SK-N-SH treated with all-trans-retinoic acid at 6 μM for 48 hours (cell line): ENCODE measurements around the gene TLE2.

Experiments
- ATAC-seq: fragments of 200-7000 bp; cut with Tn5 transposase; 3 replicates; pipeline ENCODE4 v1.9.1; 2020; ENCODE audit warnings: mild to moderate bottlenecking, moderate library complexity
- ARNTL ChIP-seq: fragments of 450-650 bp; formaldehyde crosslinking; IDR thresholded peaks from 2 replicates; pipeline ENCODE4 v1.5.0; 2020; ENCODE audit warnings: low read depth, mild to moderate bottlenecking, moderate library complexity, borderline replicate concordance
- BACH2 ChIP-seq: fragments of 250-450 bp; sonication (Bioruptor Pico); IDR thresholded peaks from 2 replicates; pipeline ENCODE4 v1.9.0; 2021; ENCODE audit warnings: mild to moderate bottlenecking, borderline replicate concordance
- CSDC2 ChIP-seq: fragments of 250-450 bp; sonication (Bioruptor Pico); IDR thresholded peaks from 2 replicates; pipeline ENCODE4 v1.5.0; 2020; ENCODE audit warnings: mild to moderate bottlenecking, moderate library complexity
- ESRRG ChIP-seq: fragments of 250-450 bp; sonication (Bioruptor Pico); IDR thresholded peaks from 2 replicates; pipeline ENCODE4 v1.6.1; 2021; ENCODE audit warnings: mild to moderate bottlenecking
- GLIS3 ChIP-seq: fragments of 250-450 bp; sonication (Bioruptor Pico); IDR thresholded peaks from 2 replicates; pipeline ENCODE4 v1.5.0; 2020; ENCODE audit warnings: mild to moderate bottlenecking, moderate library complexity
- ISL1 ChIP-seq: fragments of 250-450 bp; sonication (Bioruptor Pico); IDR thresholded peaks from 2 replicates; pipeline ENCODE4 v2.1.2; 2022; ENCODE audit warnings: mild to moderate bottlenecking, moderate library complexity
- OSR1 ChIP-seq: fragments of 250-450 bp; sonication (Bioruptor Pico); IDR thresholded peaks from 2 replicates; pipeline ENCODE4 v1.8.0; 2022; ENCODE audit warnings: moderate library complexity, mild to moderate bottlenecking, inconsistent platforms
- PPARA ChIP-seq: fragments of 250-450 bp; sonication (Bioruptor Pico); IDR thresholded peaks from 2 replicates; pipeline ENCODE4 v1.5.0; 2020; ENCODE audit warnings: mild to moderate bottlenecking, borderline replicate concordance
- RARB ChIP-seq: fragments of 250-450 bp; sonication (Bioruptor Pico); IDR thresholded peaks from 2 replicates; pipeline ENCODE4 v1.8.0; 2021; ENCODE audit warnings: mild to moderate bottlenecking, moderate library complexity
- SNAI2 ChIP-seq: fragments of 250-450 bp; sonication (Bioruptor Pico); IDR thresholded peaks from 2 replicates; pipeline ENCODE4 v1.5.0; 2020; ENCODE audit warnings: mild to moderate bottlenecking, moderate library complexity
- TCF4 ChIP-seq: fragments of 250-450 bp; sonication (Bioruptor Pico); IDR thresholded peaks from 2 replicates; pipeline ENCODE4 v1.8.0; 2021; ENCODE audit warnings: mild to moderate bottlenecking, moderate library complexity, borderline replicate concordance
- TOX ChIP-seq: fragments of 250-450 bp; sonication (Bioruptor Pico); IDR thresholded peaks from 2 replicates; pipeline ENCODE4 v1.8.0; 2021; ENCODE audit warnings: mild to moderate bottlenecking, moderate library complexity, borderline replicate concordance
- TSHZ2 ChIP-seq: fragments of 250-450 bp; sonication (Bioruptor Pico); IDR thresholded peaks from 2 replicates; pipeline ENCODE4 v1.5.0; 2020; ENCODE audit warnings: mild to moderate bottlenecking, moderate library complexity
- ZC3H10 ChIP-seq: fragments of 250-450 bp; sonication (Bioruptor Pico); IDR thresholded peaks from 2 replicates; pipeline ENCODE4 v1.5.1; 2021; ENCODE audit warnings: mild to moderate bottlenecking, moderate library complexity
- ZFP3 ChIP-seq: fragments of 250-450 bp; sonication (Bioruptor Pico); IDR thresholded peaks from 2 replicates; pipeline ENCODE4 v1.5.0; 2020; ENCODE audit warnings: mild to moderate bottlenecking, moderate library complexity
- ZFP30 ChIP-seq: fragments of 450-650 bp; formaldehyde crosslinking; IDR thresholded peaks from 2 replicates; pipeline ENCODE4 v1.5.0; 2022; ENCODE audit warnings: mild to moderate bottlenecking, moderate library complexity
- ZNF565 ChIP-seq: fragments of 450-650 bp; formaldehyde crosslinking; conservative IDR thresholded peaks from 2 replicates; pipeline ENCODE4 v1.5.0; 2020; ENCODE audit warnings: low read depth, mild to moderate bottlenecking, moderate library complexity
- ZNF70 ChIP-seq: fragments of 450-650 bp; formaldehyde crosslinking; IDR thresholded peaks from 2 replicates; pipeline ENCODE4 v1.5.0; 2020; ENCODE audit warnings: mild to moderate bottlenecking, moderate library complexity
- TF ChIP-seq, protein P1 (sequence below): fragments of 250-450 bp; sonication (Bioruptor Pico); IDR thresholded peaks from 2 replicates; pipeline ENCODE4 v1.5.1; 2020; ENCODE audit warnings: low read depth, mild to moderate bottlenecking, moderate library complexity
- TF ChIP-seq, protein P2 (sequence below): fragments of 250-450 bp; sonication (Bioruptor Pico); IDR thresholded peaks from 2 replicates; pipeline ENCODE4 v1.8.0; 2021; ENCODE audit warnings: low read depth, mild to moderate bottlenecking, moderate library complexity, borderline replicate concordance
- TF ChIP-seq, protein P3 (sequence below): fragments of 250-450 bp; sonication (Bioruptor Pico); IDR thresholded peaks from 2 replicates; pipeline ENCODE4 v1.8.0; 2020; ENCODE audit warnings: mild to moderate bottlenecking, moderate library complexity, borderline replicate concordance

TLE2 gene

DNA sequence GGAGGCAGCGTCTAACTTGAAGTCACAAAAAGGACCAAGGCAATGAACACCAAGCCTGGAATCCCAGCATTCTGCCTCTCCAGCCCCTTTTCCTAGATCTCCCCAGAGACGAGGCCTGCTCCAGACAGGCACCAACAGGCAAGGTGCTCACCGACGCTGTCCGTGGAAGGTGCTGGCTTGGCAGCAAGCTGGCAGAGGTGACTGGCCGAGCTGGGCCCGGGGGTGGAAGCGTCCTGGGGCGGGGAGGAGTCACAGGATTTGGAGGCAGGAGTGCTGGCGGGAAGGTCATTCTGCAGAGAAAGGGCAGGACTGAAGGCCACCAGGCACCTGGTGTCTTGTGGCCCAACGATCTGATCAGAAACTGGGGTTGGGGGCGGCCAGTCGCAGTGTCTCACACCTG, 18.2 kb downstream of the TLE2 start:
- TF ChIP-seq ESRRG (CRISPR knock-in tag) (no peak), SNAI2 (CRISPR knock-in tag) (no peak), CSDC2 (CRISPR knock-in tag) (no peak), ISL1 (CRISPR knock-in tag) (no peak), ZNF70 (CRISPR knock-in tag) (no peak), ARNTL (no peak), TCF4 (CRISPR knock-in tag) (no peak), ZNF565 (CRISPR knock-in tag) (no peak), PPARA (CRISPR knock-in tag) (no peak)
- TF ChIP-seq, protein P1, sequence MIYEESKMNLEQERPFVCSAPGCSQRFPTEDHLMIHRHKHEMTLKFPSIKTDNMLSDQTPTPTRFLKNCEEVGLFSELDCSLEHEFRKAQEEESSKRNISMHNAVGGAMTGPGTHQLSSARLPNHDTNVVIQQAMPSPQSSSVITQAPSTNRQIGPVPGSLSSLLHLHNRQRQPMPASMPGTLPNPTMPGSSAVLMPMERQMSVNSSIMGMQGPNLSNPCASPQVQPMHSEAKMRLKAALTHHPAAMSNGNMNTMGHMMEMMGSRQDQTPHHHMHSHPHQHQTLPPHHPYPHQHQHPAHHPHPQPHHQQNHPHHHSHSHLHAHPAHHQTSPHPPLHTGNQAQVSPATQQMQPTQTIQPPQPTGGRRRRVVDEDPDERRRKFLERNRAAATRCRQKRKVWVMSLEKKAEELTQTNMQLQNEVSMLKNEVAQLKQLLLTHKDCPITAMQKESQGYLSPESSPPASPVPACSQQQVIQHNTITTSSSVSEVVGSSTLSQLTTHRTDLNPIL = no peak
- TF ChIP-seq, protein P2, sequence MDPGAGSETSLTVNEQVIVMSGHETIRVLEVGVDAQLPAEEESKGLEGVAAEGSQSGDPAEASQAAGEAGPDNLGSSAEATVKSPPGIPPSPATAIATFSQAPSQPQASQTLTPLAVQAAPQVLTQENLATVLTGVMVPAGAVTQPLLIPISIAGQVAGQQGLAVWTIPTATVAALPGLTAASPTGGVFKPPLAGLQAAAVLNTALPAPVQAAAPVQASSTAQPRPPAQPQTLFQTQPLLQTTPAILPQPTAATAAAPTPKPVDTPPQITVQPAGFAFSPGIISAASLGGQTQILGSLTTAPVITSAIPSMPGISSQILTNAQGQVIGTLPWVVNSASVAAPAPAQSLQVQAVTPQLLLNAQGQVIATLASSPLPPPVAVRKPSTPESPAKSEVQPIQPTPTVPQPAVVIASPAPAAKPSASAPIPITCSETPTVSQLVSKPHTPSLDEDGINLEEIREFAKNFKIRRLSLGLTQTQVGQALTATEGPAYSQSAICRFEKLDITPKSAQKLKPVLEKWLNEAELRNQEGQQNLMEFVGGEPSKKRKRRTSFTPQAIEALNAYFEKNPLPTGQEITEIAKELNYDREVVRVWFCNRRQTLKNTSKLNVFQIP (CRISPR knock-in tag) = no peak

GRCh38 chr19:3008994-3009393, 20.1 kb downstream of the TLE2 start:
- ATAC-seq = no peak
- TF ChIP-seq ZFP3 (CRISPR knock-in tag) (no peak), OSR1 (no peak), CSDC2 (CRISPR knock-in tag) (no peak), TOX (CRISPR knock-in tag) (no peak), BACH2 (CRISPR knock-in tag) (no peak), TSHZ2 (CRISPR knock-in tag) (no peak), RARB (CRISPR knock-in tag) (no peak), ESRRG (CRISPR knock-in tag) (no peak), PPARA (CRISPR knock-in tag) (no peak), GLIS3 (no peak), SNAI2 (CRISPR knock-in tag) (no peak), ZFP30 (CRISPR knock-in tag) (no peak), ZC3H10 (CRISPR knock-in tag) (no peak), TCF4 (CRISPR knock-in tag) (no peak)
- TF ChIP-seq, protein P2 (CRISPR knock-in tag) = no peak
- TF ChIP-seq, protein P3, sequence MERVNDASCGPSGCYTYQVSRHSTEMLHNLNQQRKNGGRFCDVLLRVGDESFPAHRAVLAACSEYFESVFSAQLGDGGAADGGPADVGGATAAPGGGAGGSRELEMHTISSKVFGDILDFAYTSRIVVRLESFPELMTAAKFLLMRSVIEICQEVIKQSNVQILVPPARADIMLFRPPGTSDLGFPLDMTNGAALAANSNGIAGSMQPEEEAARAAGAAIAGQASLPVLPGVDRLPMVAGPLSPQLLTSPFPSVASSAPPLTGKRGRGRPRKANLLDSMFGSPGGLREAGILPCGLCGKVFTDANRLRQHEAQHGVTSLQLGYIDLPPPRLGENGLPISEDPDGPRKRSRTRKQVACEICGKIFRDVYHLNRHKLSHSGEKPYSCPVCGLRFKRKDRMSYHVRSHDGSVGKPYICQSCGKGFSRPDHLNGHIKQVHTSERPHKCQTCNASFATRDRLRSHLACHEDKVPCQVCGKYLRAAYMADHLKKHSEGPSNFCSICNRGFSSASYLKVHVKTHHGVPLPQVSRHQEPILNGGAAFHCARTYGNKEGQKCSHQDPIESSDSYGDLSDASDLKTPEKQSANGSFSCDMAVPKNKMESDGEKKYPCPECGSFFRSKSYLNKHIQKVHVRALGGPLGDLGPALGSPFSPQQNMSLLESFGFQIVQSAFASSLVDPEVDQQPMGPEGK = no peak

More for the DNA sequence above, 18.2 kb downstream of the TLE2 start:
- ATAC-seq = no peak

DNA sequence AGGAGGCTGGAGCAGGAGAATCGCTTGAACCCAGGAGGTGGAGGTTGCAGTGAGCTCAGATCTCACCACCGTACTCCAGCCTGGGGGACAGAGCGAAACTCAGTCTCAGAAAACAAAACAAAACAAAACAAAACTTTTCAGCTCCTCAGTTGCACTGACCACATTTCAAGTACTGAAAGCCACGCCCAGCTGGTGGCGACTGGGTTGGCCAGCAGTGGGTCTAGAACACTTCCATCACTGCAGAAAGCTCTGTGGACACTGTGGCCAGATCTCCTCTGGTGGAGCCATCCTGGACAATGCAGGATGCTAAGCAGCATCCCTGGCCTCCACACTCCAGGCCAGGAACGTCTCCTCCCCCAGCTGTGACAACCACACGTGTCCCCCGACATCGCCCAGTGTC, 21.1 kb downstream of the TLE2 start:
- ATAC-seq = peak; percentile 21; the same call in 1 of the 3 replicates
- TF ChIP-seq ESRRG (CRISPR knock-in tag) = no peak
- no peak for TF ChIP-seq ZFP30 (CRISPR knock-in tag)
- no peak for TF ChIP-seq ARNTL
- no peak for TF ChIP-seq PPARA (CRISPR knock-in tag)
- TF ChIP-seq TSHZ2 (CRISPR knock-in tag) = no peak
- TF ChIP-seq BACH2 (CRISPR knock-in tag) = no peak
- TF ChIP-seq ZFP3 (CRISPR knock-in tag) = no peak
- TF ChIP-seq ZNF70 (CRISPR knock-in tag) = no peak
- TF ChIP-seq, protein P1 = no peak
- TF ChIP-seq RARB (CRISPR knock-in tag) = no peak
- TF ChIP-seq, all 23 proteins: peak for 0
